SU-DHL-6 (cell line): Measurements from ENCODE around the gene UFC1.

Experiments
- EZH2phosphoT487 ChIP-seq: fragments of 200-600 bp; sonication (generic), shearing (Covaris generic); conservative IDR thresholded peaks from 2 replicates; pipeline ENCODE4 v1.6.1; 2018; ENCODE audit warnings: mild to moderate bottlenecking, antibody characterized with exemption, low read length, moderate library complexity, mixed read lengths
- TF ChIP-seq, protein P1 (sequence below): fragments of 200-600 bp; sonication (generic); IDR thresholded peaks from one replicate; pipeline ENCODE4 v1.5.1; 2017; ENCODE audit warnings: antibody characterized with exemption, mild to moderate bottlenecking, low read length, moderate library complexity; ENCODE audit not compliant: insufficient read depth, poor library complexity, severe bottlenecking

DNA sequence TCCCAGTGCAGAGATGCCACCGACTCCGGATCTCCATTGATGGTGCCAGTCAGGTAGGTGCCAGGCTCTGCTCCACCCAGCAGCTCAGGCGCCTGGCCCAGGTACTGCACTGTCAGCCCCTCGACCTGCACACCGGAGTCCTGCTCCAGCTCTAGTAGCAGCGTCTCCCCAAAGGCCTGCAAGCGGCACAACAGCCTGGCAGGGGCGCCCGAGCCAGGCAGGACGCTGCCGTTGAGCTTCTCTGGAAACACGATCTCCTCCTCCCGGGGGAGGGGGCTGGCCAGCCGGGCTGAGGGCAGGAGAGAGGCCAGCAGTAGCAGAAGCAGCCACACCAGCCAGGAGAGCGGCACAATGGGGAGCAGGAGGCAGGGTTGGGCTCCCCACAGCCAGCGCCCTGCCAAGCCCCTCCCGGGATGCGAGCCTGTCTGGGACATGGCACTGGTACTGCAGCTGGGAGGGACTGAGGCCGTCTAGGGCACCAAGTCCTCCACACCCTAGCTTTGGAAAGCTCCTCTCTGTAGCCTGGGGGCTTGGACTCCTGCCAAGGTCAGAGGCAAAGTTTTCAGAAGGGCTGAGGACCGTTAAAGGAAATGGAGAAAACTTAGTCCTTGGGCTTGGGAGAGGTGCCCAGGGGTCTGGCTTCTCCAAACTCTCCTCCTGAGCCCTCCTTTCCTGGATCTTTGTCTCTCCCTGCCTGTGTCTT, 44.6 kb downstream of the UFC1 start:
- TF ChIP-seq, protein P1, sequence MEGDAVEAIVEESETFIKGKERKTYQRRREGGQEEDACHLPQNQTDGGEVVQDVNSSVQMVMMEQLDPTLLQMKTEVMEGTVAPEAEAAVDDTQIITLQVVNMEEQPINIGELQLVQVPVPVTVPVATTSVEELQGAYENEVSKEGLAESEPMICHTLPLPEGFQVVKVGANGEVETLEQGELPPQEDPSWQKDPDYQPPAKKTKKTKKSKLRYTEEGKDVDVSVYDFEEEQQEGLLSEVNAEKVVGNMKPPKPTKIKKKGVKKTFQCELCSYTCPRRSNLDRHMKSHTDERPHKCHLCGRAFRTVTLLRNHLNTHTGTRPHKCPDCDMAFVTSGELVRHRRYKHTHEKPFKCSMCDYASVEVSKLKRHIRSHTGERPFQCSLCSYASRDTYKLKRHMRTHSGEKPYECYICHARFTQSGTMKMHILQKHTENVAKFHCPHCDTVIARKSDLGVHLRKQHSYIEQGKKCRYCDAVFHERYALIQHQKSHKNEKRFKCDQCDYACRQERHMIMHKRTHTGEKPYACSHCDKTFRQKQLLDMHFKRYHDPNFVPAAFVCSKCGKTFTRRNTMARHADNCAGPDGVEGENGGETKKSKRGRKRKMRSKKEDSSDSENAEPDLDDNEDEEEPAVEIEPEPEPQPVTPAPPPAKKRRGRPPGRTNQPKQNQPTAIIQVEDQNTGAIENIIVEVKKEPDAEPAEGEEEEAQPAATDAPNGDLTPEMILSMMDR, result no peak
- TF ChIP-seq EZH2phosphoT487, result no peak
